MM.1S (cell line): ENCODE data around the gene ARHGEF40.

ENCODE experiments used
- DNase-seq: peaks from one replicate; pipeline ENCODE4 v3.0.0-alpha.2; 2015
- H2AFZ ChIP-seq: fragments of 300-600 bp; sonication (generic); 2 replicates; pipeline ENCODE4 v1.6.0; 2016; ENCODE audit warnings: antibody characterized with exemption, low read length
- H3F3A ChIP-seq: fragments of 300-600 bp; sonication (generic); 2 replicates; pipeline ENCODE4 v1.6.1; 2016; ENCODE audit warnings: mild to moderate bottlenecking, antibody characterized with exemption, low read length, moderate library complexity, mixed read lengths; ENCODE audit not compliant: insufficient read depth
- H3K27ac ChIP-seq: fragments of 300-600 bp; sonication (generic); 2 replicates; pipeline ENCODE4 v1.5.1; 2016; ENCODE audit warnings: mild to moderate bottlenecking, low read length
- H3K27me3 ChIP-seq: fragments of 300-600 bp; sonication (generic); replicated peaks from 2 replicates; pipeline ENCODE4 v1.6.0; 2016; ENCODE audit warnings: low read length; ENCODE audit not compliant: insufficient read depth
- H3K36me3 ChIP-seq: fragments of 300-600 bp; sonication (generic); replicated peaks from 2 replicates; pipeline ENCODE4 v1.6.1; 2016; ENCODE audit warnings: mild to moderate bottlenecking, low read length, mixed read lengths; ENCODE audit not compliant: insufficient read depth
- H3K4me1 ChIP-seq: fragments of 300-600 bp; sonication (generic); 2 replicates; pipeline ENCODE4 v1.6.1; 2016; ENCODE audit warnings: low read length, mixed read lengths
- H3K4me2 ChIP-seq: fragments of 300-600 bp; sonication (generic); 2 replicates; pipeline ENCODE4 v1.6.0; 2016; ENCODE audit warnings: low read depth, low read length
- H3K4me3 ChIP-seq: fragments of 300-600 bp; sonication (generic); 2 replicates; pipeline ENCODE4 v1.5.1; 2016; ENCODE audit warnings: low read length, mixed read lengths
- H3K79me2 ChIP-seq: fragments of 300-600 bp; sonication (generic); 2 replicates; pipeline ENCODE4 v1.6.1; 2016; ENCODE audit warnings: mixed run types, low read length, mixed read lengths
- H3K9ac ChIP-seq: fragments of 300-600 bp; sonication (generic); 2 replicates; pipeline ENCODE4 v1.6.1; 2016; ENCODE audit warnings: low read length, mixed read lengths
- H3K9me2 ChIP-seq: fragments of 300-600 bp; sonication (generic); replicated peaks from 2 replicates; pipeline ENCODE4 v1.6.1; 2016; ENCODE audit warnings: mild to moderate bottlenecking, low read length, mixed read lengths; ENCODE audit not compliant: insufficient read depth
- H3K9me3 ChIP-seq: fragments of 300-600 bp; sonication (generic); replicated peaks from 2 replicates; pipeline ENCODE4 v1.6.1; 2016; ENCODE audit warnings: mild to moderate bottlenecking, low read length, mixed read lengths; ENCODE audit not compliant: insufficient read depth
- H4K20me1 ChIP-seq: fragments of 300-600 bp; sonication (generic); 2 replicates; pipeline ENCODE4 v1.6.1; 2016; ENCODE audit warnings: mild to moderate bottlenecking, low read length, moderate library complexity, mixed read lengths; ENCODE audit not compliant: insufficient read depth
- EZH2 ChIP-seq: fragments of 300-600 bp; sonication (generic); optimal IDR thresholded peaks from 2 replicates; pipeline ENCODE3; 2017; ENCODE audit warnings: low read depth, mild to moderate bottlenecking, antibody characterized with exemption, low read length, mixed read lengths
- EZH2phosphoT487 ChIP-seq: fragments of 300-600 bp; sonication (generic); IDR thresholded peaks from 2 replicates; pipeline ENCODE4 v1.6.1; 2018; ENCODE audit warnings: antibody characterized with exemption, low read length
- TF ChIP-seq, protein P1 (sequence below): fragments of 300-600 bp; sonication (generic); IDR thresholded peaks from 2 replicates; pipeline ENCODE4 v1.5.1; 2016; ENCODE audit warnings: antibody characterized with exemption, low read length, mixed read lengths

The ARHGEF40 gene

GRCh38 chr14:21096438-21096837 is 26.3 kb downstream of the ARHGEF40 start:
- Histone ChIP-seq H3K9me2 (no peaks in the 10 kb centered on the region), H3K9ac (no peak overlapping the region), H2AFZ (no peak overlapping the region), H3K27me3 (no peaks in the 10 kb centered on the region), H3K4me1 (peaks cover 7% of the 10 kb centered on the region; the same call in 1 of the 2 replicates), H3K36me3 (no peaks in the 10 kb centered on the region), H3K4me2 (no peak overlapping the region), H3K4me3 (no peak overlapping the region), H4K20me1 (no peaks in the 10 kb centered on the region), H3K9me3 (no peaks in the 10 kb centered on the region), H3K79me2 (no peaks in the 10 kb centered on the region), H3K27ac (no peak overlapping the region), H3F3A (no peaks in the 10 kb centered on the region)
- TF ChIP-seq EZH2 (no peak), EZH2phosphoT487 (no peak)
- DNase-seq: no peak

- Histone ChIP-seq H4K20me1 (no peaks in the 10 kb centered on the region), H3K4me1 (peaks cover 7% of the 10 kb centered on the region; the same call in 1 of the 2 replicates), H3K9ac (no peak overlapping the region), H2AFZ (no peak overlapping the region), H3K27me3 (no peaks in the 10 kb centered on the region), H3K4me2 (no peak overlapping the region), H3K36me3 (no peaks in the 10 kb centered on the region), H3K4me3 (no peak overlapping the region), H3K79me2 (no peaks in the 10 kb centered on the region), H3K9me3 (no peaks in the 10 kb centered on the region), H3K27ac (no peak overlapping the region), H3F3A (no peaks in the 10 kb centered on the region), H3K9me2 (no peaks in the 10 kb centered on the region)
- no peak for DNase-seq
- no peak for TF ChIP-seq EZH2phosphoT487
- no peak for TF ChIP-seq EZH2
- TF ChIP-seq, protein P1, sequence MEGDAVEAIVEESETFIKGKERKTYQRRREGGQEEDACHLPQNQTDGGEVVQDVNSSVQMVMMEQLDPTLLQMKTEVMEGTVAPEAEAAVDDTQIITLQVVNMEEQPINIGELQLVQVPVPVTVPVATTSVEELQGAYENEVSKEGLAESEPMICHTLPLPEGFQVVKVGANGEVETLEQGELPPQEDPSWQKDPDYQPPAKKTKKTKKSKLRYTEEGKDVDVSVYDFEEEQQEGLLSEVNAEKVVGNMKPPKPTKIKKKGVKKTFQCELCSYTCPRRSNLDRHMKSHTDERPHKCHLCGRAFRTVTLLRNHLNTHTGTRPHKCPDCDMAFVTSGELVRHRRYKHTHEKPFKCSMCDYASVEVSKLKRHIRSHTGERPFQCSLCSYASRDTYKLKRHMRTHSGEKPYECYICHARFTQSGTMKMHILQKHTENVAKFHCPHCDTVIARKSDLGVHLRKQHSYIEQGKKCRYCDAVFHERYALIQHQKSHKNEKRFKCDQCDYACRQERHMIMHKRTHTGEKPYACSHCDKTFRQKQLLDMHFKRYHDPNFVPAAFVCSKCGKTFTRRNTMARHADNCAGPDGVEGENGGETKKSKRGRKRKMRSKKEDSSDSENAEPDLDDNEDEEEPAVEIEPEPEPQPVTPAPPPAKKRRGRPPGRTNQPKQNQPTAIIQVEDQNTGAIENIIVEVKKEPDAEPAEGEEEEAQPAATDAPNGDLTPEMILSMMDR: no peak
These were observed 27.0 kb downstream of the ARHGEF40 start for GRCh38 chr14:21096978-21097635.

DNA sequence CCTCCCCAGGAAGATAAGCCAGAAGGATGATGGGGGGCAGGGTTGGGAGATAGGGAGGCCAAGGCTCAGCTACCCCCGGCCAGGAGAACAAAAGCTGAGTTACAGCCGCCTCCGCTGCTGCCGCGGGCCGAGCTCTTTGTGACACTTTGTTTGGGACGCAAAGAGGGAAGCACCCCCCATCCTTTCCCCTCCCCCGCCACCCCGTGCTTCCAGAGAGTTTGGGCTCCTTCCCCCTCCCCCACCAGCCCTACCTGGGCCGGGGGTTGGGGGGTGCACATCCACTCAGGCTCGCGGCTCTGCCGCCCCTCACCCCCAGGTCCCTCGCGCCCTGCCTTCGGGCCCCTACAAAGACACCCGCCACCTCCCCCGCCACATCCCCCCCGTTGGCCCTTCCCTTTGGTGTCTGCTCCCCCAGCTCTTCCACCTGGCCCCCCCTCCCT is 27.6 kb downstream of the ARHGEF40 start:
- no peak for DNase-seq
- no peak overlapping the region for H3K4me2 ChIP-seq
- H3K36me3 ChIP-seq: no peaks in the 10 kb centered on the region
- no peak overlapping the region for H3K9ac ChIP-seq
- H3F3A ChIP-seq: no peaks in the 10 kb centered on the region
- H4K20me1 ChIP-seq: no peaks in the 10 kb centered on the region
- H3K27me3 ChIP-seq: no peaks in the 10 kb centered on the region
- H3K9me2 ChIP-seq: no peaks in the 10 kb centered on the region
- H3K4me3 ChIP-seq: no peak overlapping the region
- no peak overlapping the region for H2AFZ ChIP-seq
- no peaks in the 10 kb centered on the region for H3K79me2 ChIP-seq
- H3K4me1 ChIP-seq: peaks cover 9% of the 10 kb centered on the region; the same call in 1 of the 2 replicates
- H3K27ac ChIP-seq: no peak overlapping the region
- TF ChIP-seq EZH2phosphoT487 (no peak), EZH2 (no peak)
- TF ChIP-seq, protein P1: no peak
- no peaks in the 10 kb centered on the region for H3K9me3 ChIP-seq
